Adrenal gland (tissue), 12 donors: ENCODE results near the gene FASN. TPM values are rescaled to one million over a fixed set of nuclear protein-coding genes. Genes with fewer than 3 reads are reported as not detected.
A peak's percentile ranks its signal among the peaks of the same experiment; 100 is the strongest.

Experiments
- DNase-seq, 7 donors: peaks; one replicate each; pipeline ENCODE4 v3.0.0-alpha.2; 2019 to 2020
- H3K27ac ChIP-seq, 5 donors: fragments of 200-600 bp; sonication (generic) in 4 of 5; 1 replicate in 3 of 5; 2 replicates in 2 of 5; pipeline versions ENCODE4 v1.5.1 to v1.8.0; 2016 to 2020; ENCODE audit warnings: mild to moderate bottlenecking in 1 of 5
- H3K27me3 ChIP-seq: fragments of 200-600 bp; 2 replicates; pipeline ENCODE4 v1.8.0; 2021
- H3K36me3 ChIP-seq, 2 donors: fragments of 200-600 bp; replicated peaks in 1 of 2; 1 replicate in 1 of 2; 2 replicates in 1 of 2; pipeline versions ENCODE4 v1.5.1 to v1.8.0; 2018 to 2022
- H3K4me1 ChIP-seq, 2 donors: fragments of 200-600 bp; replicated peaks in 1 of 2; 1 replicate in 1 of 2; 2 replicates in 1 of 2; pipeline versions ENCODE4 v1.5.1 to v1.8.0; 2018 to 2021
- H3K4me3 ChIP-seq, 4 donors: fragments of 200-600 bp; sonication (generic) in 3 of 4; one replicate each; pipeline ENCODE4 v1.5.1; 2016 to 2018
- H3K9me3 ChIP-seq, 3 donors: fragments of 200-600 bp; sonication (generic) in 1 of 3; replicated peaks in 1 of 3; 1 replicate in 2 of 3; 2 replicates in 1 of 3; pipeline versions ENCODE4 v1.5.1 to v1.8.0; 2016 to 2021
- CTCF ChIP-seq, 6 experiments: fragments of 450-650 bp in 4 of 6; fragments of 200-600 bp in 2 of 6; sonication (generic) in 1 of 6; IDR thresholded peaks; 1 replicate in 5 of 6; 2 replicates in 1 of 6; pipeline versions ENCODE4 v1.5.1 to v1.8.0; 2016 to 2021; ENCODE audit warnings: antibody characterized with exemption in 6 of 6, mild to moderate bottlenecking in 2 of 6, moderate library complexity in 1 of 6
- POLR2A ChIP-seq, 2 donors: fragments of 450-650 bp; IDR thresholded peaks; one replicate each; pipeline ENCODE4 v1.6.1; 2017; ENCODE audit warnings: antibody characterized with exemption in 2 of 2, mild to moderate bottlenecking in 2 of 2, moderate library complexity in 1 of 2
- WGBS, 4 donors: extraction: QIAGEN DNeasy Blood & Tissue Kit in 2 of 4; methylation state at CpG; one replicate each; pipeline versions ENCODE4 v1.1.5 to v1.1.7; 2013 to 2017; 5-methylcytosine and 5-hydroxymethylcytosine counted together
- intact Hi-C, 2 donors: fragments of 100-400 bp; cut with DNase I; formaldehyde crosslinking; loops; one replicate each; pipeline versions ENCODE4 v1.14.1 to v1.15.0; 2022 to 2023
- polyA plus RNA-seq, 3 donors: library from polyadenylated mRNA; stranded (reverse); fragments of 200-250 nt in 2 of 3; fragments of 350-450 nt in 1 of 3; fragmentation: Illumina TruSeq in 1 of 3; extraction: RNeasy Lipid Tissue Mini Kit (QIAGEN cat#74804) in 1 of 3; gene quantifications; one replicate each; pipeline ENCODE4 v1.2.3, GENCODE V29; 2013 to 2014
- total RNA-seq, 9 donors: library from RNA; depleted of rRNA in 4 of 9; stranded (reverse); fragments of >200 nt in 4 of 9; fragments of 120-200 nt in 1 of 9; fragmentation: NEBNext Ultra II Directional in 1 of 9; extraction: Animal tissue kit (Norgen Biotek cat#: 25700) in 1 of 9; gene quantifications; one replicate each; pipeline versions ENCODE4 v1.1.0 to v1.2.4, GENCODE V29; 2013 to 2023
- donor health status: healthy with polysubstance abuse.
- donor health status: Bipolar disorder and iron deficiency.
- donor health status: DM: yes; HTN: yes; CAD: no.
- donor health status: DM: no; HTN: no; CAD: no.
- donor health status: DM: no; HTN: no; CAD: no.
- donor health status: DM: yes; HTN: yes; CAD: no.

The FASN gene
- total and polyA plus RNA-seq, 12 donors = 18.9 to 276 (median 79.7) TPM

DNA sequence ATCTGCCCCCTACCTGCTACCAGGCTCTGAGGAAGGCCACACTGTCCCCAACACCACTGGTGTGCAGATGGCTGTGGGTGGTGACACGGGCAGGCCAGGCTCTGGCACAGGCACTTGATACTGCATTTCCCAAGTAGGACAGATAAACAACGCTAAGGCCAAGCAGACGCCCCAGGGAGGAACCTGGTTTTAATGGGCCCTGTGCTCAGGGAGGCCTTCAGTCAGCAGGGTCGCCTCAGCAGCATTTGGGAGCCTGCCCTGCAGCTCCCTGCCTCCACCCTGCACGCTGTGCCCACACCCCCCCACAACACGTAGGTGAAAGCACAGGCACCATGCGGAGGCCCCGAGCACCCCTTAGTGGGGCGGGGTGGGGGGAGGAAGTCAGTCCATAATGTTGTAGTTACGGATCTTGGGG is 3.3 kb upstream of the FASN start:
- H3K9me3 ChIP-seq = no peaks in the 10 kb centered on the region
- peak overlapping the region in 2 of 5 donors; percentile 47 to 52 for H3K27ac ChIP-seq
- no peak for TF ChIP-seq POLR2A (IDR thresholded peaks at IDR 0.05)
- no peak for TF ChIP-seq CTCF (IDR thresholded peaks at IDR 0.05)
- no peak overlapping the region for H3K4me3 ChIP-seq
- DNase-seq = peak in 4 of 7 donors; percentile 20 to 76 (median 34)
- 50 to 79% (median 64%) methylated on average over 4 to 10 of the region's 10 CpGs for WGBS, 4 donors
- H3K36me3 ChIP-seq = no peaks in the 10 kb centered on the region
- intact Hi-C loops = no loop called here
- H3K4me1 ChIP-seq = peaks cover 28 to 56% of the 10 kb centered on the region in 2 donors
- H3K27me3 ChIP-seq = no peaks in the 10 kb centered on the region

DNA sequence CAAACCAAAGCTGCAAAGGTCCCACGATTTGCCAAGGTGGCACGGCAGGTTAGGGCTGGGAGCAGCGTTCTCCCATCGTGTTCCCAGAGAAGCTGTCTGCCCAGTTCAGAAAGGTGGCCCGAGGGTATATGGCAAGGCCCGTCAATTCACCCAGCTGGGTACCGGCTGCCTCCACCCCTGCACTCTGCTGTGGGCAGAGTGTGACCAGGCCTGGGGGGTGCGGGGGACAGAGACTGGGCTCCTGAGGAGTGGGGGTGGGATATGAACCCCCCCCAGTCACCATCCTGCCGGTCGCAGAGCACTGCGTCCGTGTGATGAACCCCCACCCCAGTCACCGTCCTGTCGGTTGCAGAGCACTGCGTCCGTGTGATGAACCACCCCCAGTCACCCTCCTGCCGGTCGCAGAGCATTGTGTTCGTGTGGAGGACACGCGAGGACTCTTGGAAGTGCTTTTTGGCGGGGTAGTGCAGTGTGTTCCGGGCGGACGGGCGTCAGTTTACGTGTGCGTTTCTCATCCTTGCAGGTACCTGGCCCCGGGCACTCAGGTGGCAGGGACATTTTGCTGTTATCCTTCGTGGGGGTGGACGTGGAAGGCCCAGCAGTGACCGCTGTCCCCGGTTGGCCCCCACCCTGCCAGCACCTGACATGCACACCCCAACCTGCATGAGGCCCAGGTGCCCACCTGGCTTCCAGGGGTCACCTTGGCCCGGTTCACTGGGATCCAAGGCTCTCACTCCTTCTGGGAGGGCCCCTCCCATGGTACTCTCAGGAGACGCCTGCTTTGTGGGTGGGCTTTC is 2.7 kb upstream of the FASN start:
- intact Hi-C loops = no loop called here
- DNase-seq = peak in 2 of 7 donors; percentile 22 to 29
- H3K36me3 ChIP-seq = peaks cover 0 to 3% of the 10 kb centered on the region in 2 donors

GRCh38 chr17:82098939-82099763 is 1.1 kb upstream of the FASN start:
- intact Hi-C loops = loop anchor here in 1 of 2 donors (5.0 kb wide), 1 partner anchor 53 kb away; no protein-coding TSS in a partner anchor
- WGBS, 4 donors = 16 to 80% (median 18%) methylated on average over 1 to 80 of the region's 80 CpGs
- DNase-seq = peak in 1 of 7 donors; percentile 47
- Histone ChIP-seq H3K27ac (peak overlapping the region in 4 of 5 donors; percentile 86 to 100 (median 93)), H3K4me3 (peak overlapping the region in 2 of 4 donors; percentile 20 to 86), H3K4me1 (peaks cover 28 to 44% of the 10 kb centered on the region in 2 donors), H3K9me3 (no peaks in the 10 kb centered on the region), H3K36me3 (peaks cover 0 to 16% of the 10 kb centered on the region in 2 donors), H3K27me3 (no peaks in the 10 kb centered on the region)
- TF ChIP-seq CTCF (IDR thresholded peaks at IDR 0.05) (no peak), POLR2A (IDR thresholded peaks at IDR 0.05) (no peak)

More for the DNA sequence above, 2.7 kb upstream of the FASN start:
- Histone ChIP-seq H3K27ac (peak overlapping the region in 2 of 5 donors; percentile 47 to 52), H3K9me3 (no peaks in the 10 kb centered on the region), H3K27me3 (no peaks in the 10 kb centered on the region), H3K4me3 (no peak overlapping the region), H3K4me1 (peaks cover 28 to 52% of the 10 kb centered on the region in 2 donors)
- TF ChIP-seq POLR2A (IDR thresholded peaks at IDR 0.05) (no peak), CTCF (IDR thresholded peaks at IDR 0.05) (no peak)
- WGBS, 4 donors = 88 to 91% (median 90%) methylated on average over 12 to 35 of the region's 35 CpGs

DNA sequence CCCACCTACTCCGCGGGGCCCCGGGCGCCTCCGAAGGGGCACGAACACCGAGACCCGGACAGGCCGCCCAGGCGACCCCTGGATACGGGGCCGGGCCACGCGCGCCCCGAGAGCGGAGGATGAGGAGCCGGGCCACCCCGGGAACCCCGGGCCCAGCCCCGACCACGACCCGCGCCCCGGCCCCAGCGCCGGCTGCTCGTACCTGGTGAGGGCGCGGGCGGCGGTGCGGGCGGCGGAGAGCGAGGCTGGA is 192 bp downstream of the FASN start:
- TF ChIP-seq POLR2A (IDR thresholded peaks at IDR 0.05) (no peak), CTCF (IDR thresholded peaks at IDR 0.05) (no peak)
- WGBS, 4 donors = 0 to 1% (median 0%) methylated on average over 3 to 36 of the region's 36 CpGs; no CpG with 5 or more reads in 1 of the 4 donors
- no peak for DNase-seq
- intact Hi-C loops = loop anchor here in 1 of 2 donors (5.0 kb wide), 1 partner anchor 54 kb away; no protein-coding TSS in a partner anchor
- H3K4me3 ChIP-seq = peak overlapping the region in 3 of 4 donors; percentile 40 to 86 (median 53)
- peaks cover 0 to 29% of the 10 kb centered on the region in 2 donors for H3K36me3 ChIP-seq
- no peaks in the 10 kb centered on the region for H3K27me3 ChIP-seq
- peaks cover 21 to 34% of the 10 kb centered on the region in 2 donors for H3K4me1 ChIP-seq
- H3K9me3 ChIP-seq = no peaks in the 10 kb centered on the region
- H3K27ac ChIP-seq = peak overlapping the region; percentile 79 to 100 (median 91)
